ENCODE data around the gene IL16. TPM values are rescaled to one million over a fixed set of nuclear protein-coding genes. Genes with fewer than 3 reads are reported as not detected.

IL16 gene
- total RNA-seq, 1 donor from 2014 or later = 107 TPM

DNA sequence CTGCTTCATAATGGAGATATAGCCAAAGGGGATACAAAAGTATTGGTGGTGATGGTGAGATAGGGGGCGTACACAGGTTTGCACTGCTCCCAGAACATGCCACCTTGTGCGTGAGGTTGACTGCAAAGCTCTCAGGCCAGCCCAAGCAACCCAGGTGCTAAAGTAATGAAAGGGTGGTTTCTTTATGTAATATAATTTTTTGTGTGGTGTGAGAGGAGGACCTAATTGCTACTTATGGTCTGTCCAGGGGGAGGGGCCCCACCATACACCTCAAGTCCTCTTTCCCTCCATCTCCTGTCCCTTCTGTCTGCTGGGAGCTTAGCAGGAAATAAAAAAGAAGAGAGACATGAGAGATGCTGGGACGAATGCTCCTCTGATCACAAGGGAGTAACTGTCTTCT, 73.5 kb downstream of the IL16 start:
- no peak overlapping the region for H3K4me3 Mint-ChIP-seq
- no peaks in the 10 kb centered on the region for H3K36me3 Mint-ChIP-seq (ENCODE audit: low read depth)
- no peak overlapping the region for H3K27ac Mint-ChIP-seq

DNA sequence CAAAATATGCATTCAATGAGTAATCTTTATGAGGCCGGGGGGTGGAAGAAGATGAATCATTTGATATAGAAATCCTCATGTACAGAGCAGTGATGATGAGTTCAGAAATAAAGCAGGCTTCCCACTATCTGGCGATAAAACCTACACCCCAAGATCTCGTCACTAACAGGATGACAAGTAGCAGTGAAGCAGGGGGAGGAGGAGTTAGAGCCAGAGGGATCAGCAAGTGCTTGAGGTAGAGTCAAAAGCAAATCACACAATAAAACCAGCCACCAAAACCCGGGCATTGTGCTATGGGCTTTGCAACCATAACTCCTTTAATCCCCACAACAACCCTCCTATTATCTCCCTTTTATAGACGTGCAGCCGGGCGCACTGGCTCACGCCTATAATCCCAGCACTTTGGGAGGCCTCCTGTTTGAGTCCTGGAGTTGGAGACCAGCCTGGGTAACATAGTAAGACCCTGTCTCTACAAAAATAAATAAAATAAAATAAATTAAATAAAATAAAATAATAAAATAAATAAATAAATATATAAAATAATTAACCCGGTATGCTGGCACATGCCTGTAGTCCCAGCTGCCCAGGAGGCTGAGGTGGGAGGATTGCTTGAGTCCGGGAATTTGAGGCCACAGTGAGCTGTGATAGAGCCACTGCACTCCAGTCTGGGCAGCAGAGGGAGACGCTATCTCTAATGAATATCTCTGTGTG, 74.3 kb downstream of the IL16 start:
- Mint-ChIP-seq H3K4me3 (no peak overlapping the region), H3K27me3 (ENCODE audit: insufficient read depth) (no peaks in the 10 kb centered on the region), H3K9me3 (no peaks in the 10 kb centered on the region), H3K4me1 (ENCODE audit: low read depth) (peaks cover 43% of the 10 kb centered on the region), H3K27ac (no peak overlapping the region), H3K36me3 (ENCODE audit: low read depth) (no peaks in the 10 kb centered on the region)
- DNase-seq (ENCODE audit: low spot score) = no peak
- intact Hi-C loops (cut with micrococcal nuclease) = no loop called here

More for the DNA sequence above, 73.5 kb downstream of the IL16 start:
- peaks cover 2% of the 10 kb centered on the region for H3K27me3 Mint-ChIP-seq (ENCODE audit: insufficient read depth)
- peaks cover 43% of the 10 kb centered on the region for H3K4me1 Mint-ChIP-seq (ENCODE audit: low read depth)
- no peak for DNase-seq (ENCODE audit: low spot score)
- intact Hi-C loops (cut with micrococcal nuclease) = no loop called here
- H3K9me3 Mint-ChIP-seq = no peaks in the 10 kb centered on the region

GRCh38 chr15:81271761-81272644, 75.3 kb downstream of the IL16 start:
- no peaks in the 10 kb centered on the region for H3K27me3 Mint-ChIP-seq (ENCODE audit: insufficient read depth)
- no peak overlapping the region for H3K4me3 Mint-ChIP-seq
- peaks cover 38% of the 10 kb centered on the region for H3K4me1 Mint-ChIP-seq (ENCODE audit: low read depth)
- peaks cover 4% of the 10 kb centered on the region for H3K36me3 Mint-ChIP-seq (ENCODE audit: low read depth)
- H3K27ac Mint-ChIP-seq = no peak overlapping the region
- DNase-seq (ENCODE audit: low spot score) = no peak
- intact Hi-C loops (cut with micrococcal nuclease) = no loop called here
- H3K9me3 Mint-ChIP-seq = peaks cover 5% of the 10 kb centered on the region

- H3K27ac Mint-ChIP-seq = no peak overlapping the region
- no peaks in the 10 kb centered on the region for H3K27me3 Mint-ChIP-seq (ENCODE audit: insufficient read depth)
- no peak overlapping the region for H3K4me3 Mint-ChIP-seq
- DNase-seq (ENCODE audit: low spot score) = no peak
- peaks cover 9% of the 10 kb centered on the region for H3K36me3 Mint-ChIP-seq (ENCODE audit: low read depth)
- peaks cover 15% of the 10 kb centered on the region for H3K9me3 Mint-ChIP-seq
- intact Hi-C loops (cut with micrococcal nuclease) = no loop called here
- H3K4me1 Mint-ChIP-seq (ENCODE audit: low read depth) = peaks cover 37% of the 10 kb centered on the region
Measured at GRCh38 chr15:81273200-81273599, 76.5 kb downstream of the IL16 start.

- Mint-ChIP-seq H3K27me3 (ENCODE audit: insufficient read depth) (no peaks in the 10 kb centered on the region), H3K9me3 (peaks cover 21% of the 10 kb centered on the region), H3K36me3 (ENCODE audit: low read depth) (peaks cover 10% of the 10 kb centered on the region), H3K4me3 (no peak overlapping the region), H3K4me1 (ENCODE audit: low read depth) (peaks cover 37% of the 10 kb centered on the region), H3K27ac (peak overlapping the region; percentile 8)
- DNase-seq (ENCODE audit: low spot score) = no peak
- intact Hi-C loops (cut with micrococcal nuclease) = loop anchor here (2.0 kb wide), 2 partner anchors 19 to 207 kb away; no protein-coding TSS in a partner anchor
Measured at GRCh38 chr15:81273855-81274254, 77.2 kb downstream of the IL16 start.

DNA sequence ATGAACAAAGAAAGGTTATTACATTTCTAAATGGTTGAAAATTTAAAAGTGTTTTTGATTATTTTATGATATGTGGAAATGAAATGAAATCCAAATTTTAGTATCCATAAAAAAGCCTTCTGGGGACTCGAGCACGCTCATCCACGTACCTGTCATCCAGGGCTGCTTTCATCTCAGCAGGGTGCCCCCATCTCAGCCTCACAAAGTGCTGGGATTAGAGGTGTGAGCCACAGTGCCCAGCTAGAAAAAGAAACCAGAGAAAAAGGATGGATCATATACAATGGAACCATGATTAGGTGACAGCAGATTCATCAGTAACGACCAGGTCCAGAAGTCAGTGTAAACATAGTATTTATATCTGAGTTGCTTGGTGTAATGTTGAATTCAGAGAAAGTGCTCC, 77.6 kb downstream of the IL16 start:
- intact Hi-C loops (cut with micrococcal nuclease) = loop anchor here (2.0 kb wide), 2 partner anchors 19 to 207 kb away; no protein-coding TSS in a partner anchor
- no peak overlapping the region for H3K4me3 Mint-ChIP-seq
- H3K27me3 Mint-ChIP-seq (ENCODE audit: insufficient read depth) = no peaks in the 10 kb centered on the region
- peaks cover 34% of the 10 kb centered on the region for H3K4me1 Mint-ChIP-seq (ENCODE audit: low read depth)
- H3K27ac Mint-ChIP-seq = peak overlapping the region; percentile 22
- peaks cover 25% of the 10 kb centered on the region for H3K9me3 Mint-ChIP-seq
- DNase-seq (ENCODE audit: low spot score) = no peak
- H3K36me3 Mint-ChIP-seq (ENCODE audit: low read depth) = peaks cover 10% of the 10 kb centered on the region

DNA sequence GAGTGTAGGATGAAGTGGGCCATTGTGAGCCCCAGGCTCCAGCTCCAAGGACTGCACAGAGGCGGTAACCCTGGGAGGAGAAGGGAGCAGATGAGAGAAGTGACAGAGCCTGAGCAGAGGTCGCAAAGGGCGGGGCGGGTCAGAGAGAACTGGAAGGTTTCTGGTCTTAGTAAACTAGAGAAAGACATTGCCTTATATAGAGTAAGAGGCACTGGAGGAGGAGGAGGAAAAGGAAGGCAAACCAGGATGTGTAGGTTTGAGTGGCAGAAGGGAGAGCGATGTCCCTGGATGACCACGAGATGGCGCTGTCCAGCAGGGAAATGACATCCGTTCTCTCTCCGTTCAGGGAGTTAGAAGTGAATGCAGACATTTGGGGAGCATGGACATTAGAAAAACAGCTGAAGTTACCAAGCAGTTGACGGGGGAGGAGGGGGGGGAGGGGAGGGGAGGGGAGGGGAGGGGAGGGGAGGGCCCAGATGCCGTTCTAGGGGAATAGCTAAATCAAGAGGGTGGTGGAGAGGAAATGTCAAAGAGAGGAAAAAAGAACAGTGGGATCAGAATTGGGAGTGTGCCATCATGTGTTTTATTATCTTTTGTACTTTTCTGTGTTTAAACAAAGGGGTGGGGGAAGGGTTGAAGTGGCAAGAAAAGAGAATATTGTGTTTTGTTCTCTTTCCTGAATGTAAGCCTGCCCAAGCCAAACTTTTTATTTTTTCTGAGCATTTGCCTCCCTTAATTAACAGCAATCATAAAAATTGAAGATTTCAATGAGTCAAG, 78.4 kb downstream of the IL16 start:
- Mint-ChIP-seq H3K27ac (peak overlapping the region; percentile 37), H3K4me3 (peak overlapping the region; percentile 0), H3K4me1 (ENCODE audit: low read depth) (peaks cover 40% of the 10 kb centered on the region), H3K27me3 (ENCODE audit: insufficient read depth) (peaks cover under 1% of the 10 kb centered on the region), H3K36me3 (ENCODE audit: low read depth) (peaks cover 10% of the 10 kb centered on the region), H3K9me3 (peaks cover 29% of the 10 kb centered on the region)
- DNase-seq (ENCODE audit: low spot score) = peak; percentile 75
- intact Hi-C loops (cut with micrococcal nuclease) = loop anchor here (1.0 to 2.0 kb wide), 7 partner anchors 18 to 206 kb away; partner anchors contain the start of gene STARD5

GRCh38 chr15:81275711-81276392, 79.2 kb downstream of the IL16 start:
- DNase-seq (ENCODE audit: low spot score) = no peak
- H3K9me3 Mint-ChIP-seq = peaks cover 29% of the 10 kb centered on the region
- H3K4me3 Mint-ChIP-seq = no peak overlapping the region
- H3K36me3 Mint-ChIP-seq (ENCODE audit: low read depth) = peaks cover 10% of the 10 kb centered on the region
- intact Hi-C loops (cut with micrococcal nuclease) = loop anchor here (1.0 to 2.0 kb wide), 7 partner anchors 17 to 205 kb away; partner anchors contain the start of gene STARD5
- peaks cover 34% of the 10 kb centered on the region for H3K4me1 Mint-ChIP-seq (ENCODE audit: low read depth)
- peaks cover 2% of the 10 kb centered on the region for H3K27me3 Mint-ChIP-seq (ENCODE audit: insufficient read depth)
- no peak overlapping the region for H3K27ac Mint-ChIP-seq

- peaks cover 29% of the 10 kb centered on the region for H3K9me3 Mint-ChIP-seq
- no peak for DNase-seq (ENCODE audit: low spot score)
- no peak overlapping the region for H3K4me3 Mint-ChIP-seq
- H3K27me3 Mint-ChIP-seq (ENCODE audit: insufficient read depth) = peaks cover 2% of the 10 kb centered on the region
- intact Hi-C loops (cut with micrococcal nuclease) = no loop called here
- peaks cover 41% of the 10 kb centered on the region for H3K4me1 Mint-ChIP-seq (ENCODE audit: low read depth)
- no peak overlapping the region for H3K27ac Mint-ChIP-seq
- H3K36me3 Mint-ChIP-seq (ENCODE audit: low read depth) = peaks cover 11% of the 10 kb centered on the region
Measured at GRCh38 chr15:81276967-81277366, 80.3 kb downstream of the IL16 start.

DNA sequence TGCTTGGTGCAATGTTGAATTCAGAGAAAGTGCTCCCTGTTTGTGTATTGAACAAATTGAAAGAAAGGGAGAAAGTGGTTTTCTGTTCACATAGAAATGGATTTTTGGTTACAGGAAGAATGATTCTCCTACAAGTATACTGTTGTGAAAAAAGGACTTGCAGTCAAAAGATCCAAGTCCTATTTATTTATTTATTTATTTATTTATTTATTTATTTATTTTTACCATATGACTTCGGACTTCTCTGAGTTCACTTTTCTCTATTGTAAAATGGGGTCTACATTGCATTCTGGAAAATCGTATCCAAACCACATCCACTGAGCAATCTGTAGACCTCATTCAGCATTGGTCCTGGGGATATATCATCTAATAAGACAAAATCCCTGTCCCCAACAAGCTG, 81.2 kb downstream of the IL16 start:
- intact Hi-C loops (cut with micrococcal nuclease) = no loop called here

GRCh38 chr15:81278306-81279029, 81.8 kb downstream of the IL16 start:
- Mint-ChIP-seq H3K9me3 (peaks cover 29% of the 10 kb centered on the region), H3K36me3 (ENCODE audit: low read depth) (peaks cover 13% of the 10 kb centered on the region), H3K4me3 (no peak overlapping the region), H3K27me3 (ENCODE audit: insufficient read depth) (peaks cover 2% of the 10 kb centered on the region), H3K4me1 (ENCODE audit: low read depth) (peaks cover 43% of the 10 kb centered on the region), H3K27ac (no peak overlapping the region)
- no peak for DNase-seq (ENCODE audit: low spot score)
- intact Hi-C loops (cut with micrococcal nuclease) = no loop called here

More for the DNA sequence above, 81.2 kb downstream of the IL16 start:
- peaks cover 43% of the 10 kb centered on the region for H3K4me1 Mint-ChIP-seq (ENCODE audit: low read depth)
- no peak overlapping the region for H3K4me3 Mint-ChIP-seq
- peaks cover 29% of the 10 kb centered on the region for H3K9me3 Mint-ChIP-seq
- DNase-seq (ENCODE audit: low spot score) = no peak
- peaks cover 13% of the 10 kb centered on the region for H3K36me3 Mint-ChIP-seq (ENCODE audit: low read depth)
- no peak overlapping the region for H3K27ac Mint-ChIP-seq
- peaks cover 2% of the 10 kb centered on the region for H3K27me3 Mint-ChIP-seq (ENCODE audit: insufficient read depth)
